AG09319 (cell line): ENCODE measurements around the gene GFM1.
"Not testable (repeated sequence)": the region's sequence is repeated elsewhere in the genome, so short reads cannot be mapped to it uniquely, and the experiment has no call there.

Source experiments
- DNase-seq: peaks from one replicate; pipeline ENCODE4 v3.0.0-alpha.2; 2010; ENCODE audit warnings: low read depth; ENCODE audit errors: extremely low read depth
- TF ChIP-seq, protein P1 (sequence below): IDR thresholded peaks from 2 replicates; pipeline ENCODE4 v1.5.1; 2011; ENCODE audit warnings: low read depth, mild to moderate bottlenecking, inconsistent platforms, low read length, moderate library complexity

The GFM1 gene

DNA sequence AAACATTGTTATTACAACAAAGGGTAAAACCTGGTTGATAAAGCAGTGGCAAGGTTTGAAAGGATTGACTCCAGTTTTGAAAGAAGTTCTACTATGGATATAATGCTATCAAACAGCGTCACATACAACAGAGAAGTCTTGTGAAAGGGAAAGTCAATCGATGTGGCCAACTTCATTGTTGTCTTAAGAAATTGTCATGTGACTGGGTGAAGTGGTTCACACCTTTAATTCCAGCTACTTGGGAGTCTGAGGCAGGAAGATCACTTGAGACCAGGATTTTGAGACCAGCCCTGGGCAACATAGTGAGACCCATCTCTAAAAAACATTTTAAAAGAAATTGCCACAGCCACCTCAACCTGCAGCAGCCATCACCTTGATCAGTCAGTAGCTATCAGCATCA, 34.4 kb downstream of the GFM1 start:
- DNase-seq: no peak
- TF ChIP-seq, protein P1, sequence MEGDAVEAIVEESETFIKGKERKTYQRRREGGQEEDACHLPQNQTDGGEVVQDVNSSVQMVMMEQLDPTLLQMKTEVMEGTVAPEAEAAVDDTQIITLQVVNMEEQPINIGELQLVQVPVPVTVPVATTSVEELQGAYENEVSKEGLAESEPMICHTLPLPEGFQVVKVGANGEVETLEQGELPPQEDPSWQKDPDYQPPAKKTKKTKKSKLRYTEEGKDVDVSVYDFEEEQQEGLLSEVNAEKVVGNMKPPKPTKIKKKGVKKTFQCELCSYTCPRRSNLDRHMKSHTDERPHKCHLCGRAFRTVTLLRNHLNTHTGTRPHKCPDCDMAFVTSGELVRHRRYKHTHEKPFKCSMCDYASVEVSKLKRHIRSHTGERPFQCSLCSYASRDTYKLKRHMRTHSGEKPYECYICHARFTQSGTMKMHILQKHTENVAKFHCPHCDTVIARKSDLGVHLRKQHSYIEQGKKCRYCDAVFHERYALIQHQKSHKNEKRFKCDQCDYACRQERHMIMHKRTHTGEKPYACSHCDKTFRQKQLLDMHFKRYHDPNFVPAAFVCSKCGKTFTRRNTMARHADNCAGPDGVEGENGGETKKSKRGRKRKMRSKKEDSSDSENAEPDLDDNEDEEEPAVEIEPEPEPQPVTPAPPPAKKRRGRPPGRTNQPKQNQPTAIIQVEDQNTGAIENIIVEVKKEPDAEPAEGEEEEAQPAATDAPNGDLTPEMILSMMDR: no peak

DNA sequence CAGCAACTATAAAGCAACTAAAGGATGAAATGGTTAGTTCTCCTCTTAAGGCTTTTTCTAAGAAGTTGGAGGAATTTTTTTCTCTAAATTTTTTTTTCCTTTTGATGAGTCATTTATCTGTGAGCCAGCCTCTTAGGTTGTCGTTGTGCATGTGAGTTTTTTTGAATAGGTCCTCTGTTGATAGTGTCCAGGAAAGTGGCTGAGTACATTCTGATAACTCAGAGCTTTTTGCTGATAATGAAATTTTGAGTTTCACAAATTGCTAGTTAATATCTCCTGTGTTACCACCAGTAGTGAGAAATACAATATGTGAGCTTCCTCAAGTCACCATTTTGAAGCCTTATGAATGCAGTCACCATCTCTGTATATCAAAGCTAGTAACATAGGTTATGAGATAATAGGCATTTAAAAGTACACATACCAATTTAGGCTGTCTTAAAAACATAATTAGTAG, 35.2 kb downstream of the GFM1 start:
- DNase-seq: no peak
- TF ChIP-seq, protein P1: no peak

GRCh38 chr3:158680861-158681260, 36.5 kb downstream of the GFM1 start:
- DNase-seq: no peak
- TF ChIP-seq, protein P1: no peak

DNA sequence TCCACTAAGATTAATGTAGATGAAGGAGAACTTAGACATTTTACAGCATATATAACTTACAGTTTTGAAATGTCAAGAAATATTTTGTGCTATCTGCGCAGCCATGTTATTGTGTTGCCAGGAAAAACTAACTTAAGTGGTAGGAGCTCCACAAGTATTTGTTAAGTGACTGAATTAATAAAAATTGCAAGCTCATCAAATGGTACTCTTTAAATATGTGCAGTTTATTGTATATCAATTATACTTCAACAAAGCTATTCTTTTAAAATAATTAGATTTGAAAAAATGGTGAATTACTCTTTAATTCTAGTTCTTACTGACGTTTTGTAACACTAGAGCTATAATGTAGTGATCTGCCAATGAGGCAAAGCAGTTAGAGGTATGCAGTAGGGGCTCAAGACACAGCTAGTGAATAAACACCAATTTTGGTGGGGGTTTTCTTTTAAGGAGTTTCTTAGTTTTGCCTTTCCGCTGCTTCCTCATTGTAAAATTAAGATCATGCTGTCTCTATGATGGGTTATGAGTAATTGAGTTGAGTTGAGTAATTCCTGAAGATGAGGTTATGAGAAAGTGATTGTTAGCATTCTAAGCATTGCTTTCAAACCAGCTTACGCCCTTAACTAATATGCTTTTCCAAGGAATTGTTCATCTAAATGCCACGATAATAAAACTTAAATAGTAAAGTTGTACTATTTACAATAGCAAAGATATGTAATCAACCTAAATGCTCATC, 39.1 kb downstream of the GFM1 start:
- no peak for DNase-seq

DNA sequence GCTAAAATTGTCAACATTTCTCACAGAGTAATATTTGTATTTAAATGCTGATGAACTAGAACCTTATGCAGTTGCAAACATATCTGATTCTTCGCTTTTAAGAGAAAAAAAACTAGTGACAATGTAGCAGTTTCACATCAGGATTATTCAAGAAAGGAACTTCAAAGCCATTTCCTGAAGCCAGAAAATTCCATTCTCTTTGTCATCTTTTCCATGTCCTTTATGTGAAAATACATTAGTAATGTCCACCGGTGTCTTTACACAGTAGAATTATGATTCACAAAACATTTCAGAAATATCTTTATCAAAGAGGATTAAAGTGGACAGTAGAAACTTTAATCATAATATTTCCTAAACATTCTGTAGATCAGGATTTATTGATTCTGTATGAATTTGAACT, 40.8 kb downstream of the GFM1 start:
- no peak for DNase-seq
- TF ChIP-seq, protein P1: no peak

More for the DNA sequence above, 39.1 kb downstream of the GFM1 start:
- TF ChIP-seq, protein P1: no peak

DNA sequence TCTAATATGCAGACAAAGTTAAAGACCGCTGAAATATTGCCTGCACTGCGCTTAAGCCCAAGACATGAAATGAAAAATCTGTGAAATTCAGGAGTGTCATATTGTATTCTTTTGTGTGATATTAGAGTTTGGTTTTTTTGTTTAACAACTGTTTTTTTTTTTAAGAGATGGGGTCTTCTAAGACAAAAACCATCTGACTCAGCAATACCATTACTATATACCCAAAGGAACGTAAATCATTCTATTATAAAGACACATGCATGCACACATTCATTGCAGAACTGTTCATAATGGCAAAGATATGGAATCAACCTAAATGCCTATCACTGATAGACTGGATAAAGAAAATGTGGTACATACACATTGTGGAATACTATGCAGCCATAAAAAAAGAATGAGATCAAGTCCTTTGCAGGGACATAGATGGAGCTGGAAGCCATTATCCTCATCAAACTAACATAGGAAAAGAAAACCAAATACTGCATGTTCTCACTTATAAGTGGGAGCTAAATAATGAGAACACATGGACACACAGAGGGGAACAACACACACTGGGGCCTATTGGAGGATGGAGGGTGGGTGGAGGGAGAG, 49.6 kb downstream of the GFM1 start:
- not testable (repeated sequence) for DNase-seq

GRCh38 chr3:158696618-158697017, 52.3 kb downstream of the GFM1 start:
- TF ChIP-seq, protein P1: no peak
- DNase-seq: no peak
